GM18505 (cell line): ENCODE measurements around the gene GAPT.

Experiments used
- ATAC-seq: cut with Tn5 transposase; IDR thresholded peaks from one replicate; pipeline ENCODE4 v1.9.1; 2021; ENCODE audit not compliant: unreplicated experiment
- POLR2A ChIP-seq: IDR thresholded peaks from 4 replicates; pipeline ENCODE4 v1.6.1; 2011; ENCODE audit warnings: borderline replicate concordance; ENCODE audit not compliant: insufficient read depth, insufficient read length; ENCODE audit errors: extremely low read depth

GAPT gene

DNA sequence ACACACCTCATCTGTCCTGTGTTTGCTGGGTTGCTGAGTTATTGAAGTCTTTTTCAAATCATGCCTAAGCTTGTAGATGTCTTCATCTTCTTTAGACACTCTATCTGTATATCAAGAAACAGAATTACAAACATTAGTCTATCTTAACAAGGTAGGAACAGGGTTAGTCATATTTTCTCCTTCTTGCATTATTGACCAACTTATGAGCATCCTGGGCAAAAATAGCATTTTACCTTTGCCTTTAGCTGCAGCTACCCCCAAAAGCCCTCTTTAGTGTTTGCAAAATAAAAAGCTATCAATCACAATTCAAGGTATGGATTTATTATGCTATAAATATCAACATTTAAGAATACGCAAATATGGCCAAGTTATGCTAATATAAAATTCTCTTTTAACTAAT lies 34.7 kb upstream of the GAPT start:
- TF ChIP-seq POLR2A: no peak
- no peak for ATAC-seq

DNA sequence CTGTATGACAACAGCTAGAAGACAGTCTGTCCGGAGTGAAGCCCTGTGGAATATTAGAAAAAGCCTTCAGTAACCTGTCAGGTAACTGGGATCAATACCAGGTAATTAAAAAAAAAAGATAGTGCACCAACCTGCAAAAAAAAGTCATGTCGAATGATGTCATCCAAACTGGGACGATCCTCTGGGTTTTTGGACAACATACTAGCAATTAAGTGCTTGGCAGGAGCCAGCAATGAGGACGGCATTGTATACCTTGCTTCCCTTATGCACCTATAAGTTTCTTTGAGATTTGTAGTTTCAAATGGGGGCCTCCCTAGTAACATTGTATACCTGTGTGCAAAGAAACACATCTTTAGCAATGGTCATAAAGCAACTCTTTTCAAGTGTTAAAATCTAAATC lies 34.2 kb upstream of the GAPT start:
- ATAC-seq: no peak
- no peak for TF ChIP-seq POLR2A

DNA sequence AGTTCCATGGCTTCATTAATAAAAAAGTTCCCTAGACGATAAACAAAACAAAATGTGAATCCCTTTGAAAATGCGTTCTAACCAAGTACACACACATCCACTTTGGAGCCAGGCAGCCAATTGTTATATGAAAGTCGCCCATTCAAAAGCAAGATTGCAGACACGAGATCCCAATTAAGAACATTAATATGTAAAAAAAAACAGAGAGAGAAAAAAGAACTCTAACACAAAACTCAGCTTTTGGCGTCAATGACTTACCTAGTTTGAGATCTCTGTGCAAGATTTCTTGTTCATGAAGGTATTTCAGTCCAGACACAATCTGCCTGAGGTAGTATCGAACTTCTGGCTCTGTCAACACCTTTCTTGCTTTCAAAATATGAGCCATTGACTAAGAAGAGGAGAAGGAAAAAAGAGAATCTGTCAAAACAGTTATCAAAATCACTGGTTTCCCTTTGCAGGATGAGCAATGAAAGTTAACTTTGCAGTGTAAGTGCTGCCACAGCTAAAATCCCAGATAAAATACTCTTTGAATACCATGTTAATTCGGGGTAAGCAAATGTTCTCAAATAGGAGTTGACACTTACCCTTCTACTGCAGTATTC lies 33.0 kb upstream of the GAPT start:
- no peak for ATAC-seq
- no peak for TF ChIP-seq POLR2A

DNA sequence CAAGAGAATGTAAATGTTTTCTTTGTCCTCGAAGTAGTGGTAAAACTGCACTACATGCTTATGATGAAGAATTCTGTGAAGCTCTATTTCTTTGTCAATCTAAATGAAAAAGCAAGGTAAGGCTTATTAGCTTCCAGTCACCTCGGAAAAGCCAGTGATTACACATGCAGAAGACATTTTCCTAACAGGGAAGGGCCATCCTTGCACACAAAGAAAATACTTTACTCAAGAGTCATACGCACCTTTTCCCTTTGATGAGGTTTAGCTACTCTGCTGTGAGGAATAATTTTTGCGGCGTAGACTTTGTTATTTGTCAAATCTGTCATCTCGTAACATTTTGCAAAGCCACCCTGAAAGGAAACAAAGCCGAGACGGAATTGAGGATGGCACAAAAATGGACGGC lies 32.5 kb upstream of the GAPT start:
- ATAC-seq: no peak
- no peak for TF ChIP-seq POLR2A

DNA sequence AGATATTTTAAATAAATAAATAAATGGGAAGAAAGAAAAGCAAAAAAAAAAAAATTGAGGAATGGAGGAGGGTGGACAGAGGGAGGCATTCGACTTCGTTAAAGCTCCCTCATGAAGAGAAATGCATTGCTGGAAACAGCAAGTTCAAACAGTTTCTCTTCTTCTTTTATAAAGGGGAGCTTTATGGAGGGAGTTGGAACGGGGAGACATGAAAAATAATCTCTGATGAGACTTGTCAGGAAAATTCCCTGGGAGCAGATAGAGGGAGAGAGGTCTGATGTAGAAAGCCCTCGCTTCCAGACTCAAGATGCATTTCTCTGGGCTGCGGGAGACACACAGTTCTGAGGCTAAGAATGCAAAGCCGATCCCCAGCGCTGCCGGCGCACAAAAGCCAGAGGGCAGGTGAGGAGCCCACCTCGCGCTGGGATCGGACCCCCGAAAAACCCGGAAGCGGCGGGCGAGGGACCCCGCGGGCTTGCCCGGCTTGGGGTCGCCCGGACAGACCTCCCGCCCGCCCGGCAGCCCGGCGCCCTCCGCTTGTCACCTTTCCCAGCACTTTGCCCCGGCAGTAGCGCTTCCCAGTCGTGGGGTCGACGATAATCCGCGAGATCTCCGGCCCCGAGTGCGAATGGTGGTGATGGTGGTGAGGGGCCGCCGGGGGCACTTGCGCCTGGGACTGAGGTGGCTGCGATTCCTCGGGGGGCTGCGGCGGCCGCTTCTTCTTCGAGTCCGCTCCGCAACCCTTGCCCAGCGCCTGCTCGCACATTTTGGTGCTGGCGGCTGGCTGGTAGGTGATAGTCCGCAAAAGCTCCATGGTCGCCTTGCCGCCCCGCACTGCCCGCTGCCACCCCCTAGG lies 31.9 kb upstream of the GAPT start:
- no peak for TF ChIP-seq POLR2A
- peak; percentile 3 for ATAC-seq

DNA sequence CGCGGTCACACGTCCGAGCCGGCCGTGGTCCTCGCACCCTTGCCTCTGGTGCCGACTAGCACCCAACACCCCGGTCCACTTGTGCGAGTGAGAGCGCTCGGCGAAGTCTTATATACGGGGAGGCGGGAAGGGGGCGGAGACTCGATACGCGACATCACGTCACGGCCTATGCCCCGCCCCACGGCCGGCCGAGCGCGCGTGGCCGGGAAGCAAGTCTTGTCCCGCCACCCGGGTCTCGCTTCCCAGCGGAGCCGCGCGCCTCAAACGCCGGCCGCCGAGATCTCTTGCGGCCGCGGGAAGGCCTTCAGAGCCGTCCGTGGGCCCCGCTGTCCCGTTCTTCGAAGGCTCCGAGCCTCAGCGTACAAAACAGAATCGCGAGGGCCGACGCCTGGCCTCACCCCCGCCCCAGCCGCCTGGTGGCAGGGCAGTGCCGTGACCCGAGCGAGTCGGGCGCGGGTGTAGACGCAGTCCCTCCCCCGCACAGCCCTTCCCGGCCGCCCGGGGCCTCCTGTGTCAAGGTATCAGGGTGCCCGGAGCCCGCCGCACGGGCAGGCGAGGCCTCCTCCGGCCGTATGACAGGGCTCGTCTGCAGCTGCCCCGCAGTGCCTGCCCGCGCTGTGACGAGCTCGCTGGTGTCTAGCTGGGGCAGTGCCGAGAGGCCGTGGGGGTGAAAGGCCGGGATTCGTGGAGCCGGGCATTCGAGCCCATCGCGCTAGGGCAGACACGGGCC lies 31.1 kb upstream of the GAPT start, which contains the start of gene PLK2:
TSS of gene PLK2 (minus strand) at position 85 of the 730 bp plus-strand sequence. CDS start 127 bp downstream, outside the sequence.
- peak; percentile 77 for ATAC-seq
- peak; percentile 66 for TF ChIP-seq POLR2A

DNA sequence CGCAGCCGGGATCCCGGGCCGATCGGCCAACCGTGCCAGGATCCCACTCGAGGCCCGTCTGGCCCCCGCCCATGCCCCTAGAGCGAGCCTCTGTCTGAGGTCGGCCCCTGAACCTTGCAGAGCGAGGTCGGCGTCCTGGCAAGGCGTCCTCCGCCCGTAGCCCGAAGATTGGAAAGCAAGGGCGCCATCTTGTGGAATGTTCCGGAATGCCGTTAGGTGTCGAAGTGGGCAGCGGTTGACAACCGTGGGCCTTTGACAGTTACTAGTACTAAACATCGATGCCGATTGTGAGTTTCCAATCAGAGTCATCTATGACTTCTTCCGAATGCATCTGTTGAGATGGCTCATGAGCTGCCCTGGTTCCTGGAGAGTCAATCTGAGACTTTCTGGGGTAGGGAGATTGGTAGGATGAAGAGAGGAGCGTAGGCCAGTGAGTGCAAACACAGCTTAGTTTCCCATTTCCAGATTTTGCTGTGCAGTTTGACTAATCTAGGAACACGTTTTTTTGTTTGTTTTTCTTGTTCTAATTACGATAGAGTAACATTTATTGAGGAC lies 30.4 kb upstream of the GAPT start:
- no peak for TF ChIP-seq POLR2A
- peak; percentile 78 for ATAC-seq

DNA sequence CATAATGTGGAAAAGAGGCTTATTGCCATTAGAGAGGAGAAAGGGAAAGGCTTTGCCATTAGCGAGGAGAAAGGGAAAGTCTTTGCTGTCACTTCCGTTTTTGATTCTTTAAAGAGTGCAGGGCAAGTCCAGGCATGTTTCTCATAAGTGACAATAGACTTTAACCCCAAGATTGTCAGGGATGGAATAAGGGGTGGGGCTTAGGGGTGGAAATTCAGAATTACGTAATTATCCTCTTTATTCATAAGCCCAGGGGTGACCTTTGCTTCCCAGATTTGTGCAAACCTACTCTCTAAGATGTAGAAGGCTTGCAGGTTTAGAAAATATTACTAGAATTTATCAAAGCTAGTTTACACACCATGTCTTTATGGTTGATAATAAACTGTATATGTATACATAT lies 29.1 kb upstream of the GAPT start:
- TF ChIP-seq POLR2A: no peak
- no peak for ATAC-seq

DNA sequence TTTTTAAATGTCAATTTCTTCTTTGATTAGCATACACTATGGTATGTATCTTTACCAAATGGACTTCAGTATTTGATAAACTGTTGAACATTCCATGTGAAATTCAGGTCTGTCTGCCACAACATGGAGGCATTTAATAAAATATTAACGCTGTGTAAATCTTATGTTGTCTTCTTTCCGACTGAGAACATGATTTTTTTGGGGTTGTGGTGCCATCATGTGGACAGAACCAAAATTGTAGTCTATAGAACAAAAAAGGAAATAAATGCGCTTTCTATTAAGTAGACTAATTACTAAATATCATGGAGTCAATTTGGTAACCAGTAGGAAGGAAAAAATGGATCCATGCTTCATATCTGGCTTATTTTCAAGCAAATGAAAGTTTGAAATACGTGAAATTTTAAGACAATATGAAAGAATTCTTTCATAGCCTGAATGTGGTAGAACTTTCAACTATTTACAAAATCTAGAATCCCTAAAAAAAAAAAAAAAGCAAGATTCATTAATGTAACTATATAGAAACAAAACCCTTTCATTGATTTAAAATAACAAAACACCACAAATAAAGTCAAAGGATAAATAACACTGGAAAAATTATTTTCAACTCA lies 28.5 kb upstream of the GAPT start:
- ATAC-seq: no peak

DNA sequence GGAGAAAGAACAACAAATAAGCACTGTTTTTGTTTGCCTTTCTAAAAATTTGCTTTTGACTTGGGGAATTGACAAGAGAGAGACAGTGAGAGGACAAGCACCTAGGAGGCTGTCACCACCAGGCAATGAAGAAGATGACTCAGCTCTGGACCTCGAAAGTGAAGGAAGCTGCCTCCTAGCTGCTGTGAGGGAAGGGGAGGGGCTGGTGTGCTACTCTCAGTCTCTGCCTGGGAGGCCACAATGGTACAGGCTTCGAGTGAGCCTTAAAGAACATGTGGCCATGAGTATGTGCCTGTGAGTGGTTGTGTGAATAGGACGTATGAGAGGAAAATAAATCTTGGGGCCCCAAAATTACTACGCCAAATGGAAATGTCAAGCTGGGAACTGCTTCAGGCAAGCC lies 24.3 kb upstream of the GAPT start:
- ATAC-seq: peak; percentile 100
- no peak for TF ChIP-seq POLR2A

More for the DNA sequence above, 28.5 kb upstream of the GAPT start:
- TF ChIP-seq POLR2A: no peak

DNA sequence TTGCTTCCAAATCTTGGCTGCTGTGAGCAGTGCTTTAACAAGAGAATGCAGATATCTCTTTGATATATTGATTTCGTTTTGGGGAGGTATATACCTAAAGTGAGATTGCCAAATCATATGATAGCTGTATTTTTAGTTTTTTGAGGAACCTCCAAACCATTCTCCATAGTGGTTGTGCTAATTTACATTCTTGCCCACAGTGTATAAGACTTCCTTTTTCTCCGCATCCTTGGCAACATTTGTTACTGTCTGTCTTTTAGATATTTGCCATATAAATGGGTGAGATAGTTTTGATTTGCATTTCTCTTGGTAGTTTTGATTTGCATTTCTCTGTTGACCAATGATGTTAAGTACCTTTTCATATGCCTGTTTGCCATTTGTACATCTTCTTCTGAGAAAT lies 21.3 kb upstream of the GAPT start:
- no peak for TF ChIP-seq POLR2A
- no peak for ATAC-seq

DNA sequence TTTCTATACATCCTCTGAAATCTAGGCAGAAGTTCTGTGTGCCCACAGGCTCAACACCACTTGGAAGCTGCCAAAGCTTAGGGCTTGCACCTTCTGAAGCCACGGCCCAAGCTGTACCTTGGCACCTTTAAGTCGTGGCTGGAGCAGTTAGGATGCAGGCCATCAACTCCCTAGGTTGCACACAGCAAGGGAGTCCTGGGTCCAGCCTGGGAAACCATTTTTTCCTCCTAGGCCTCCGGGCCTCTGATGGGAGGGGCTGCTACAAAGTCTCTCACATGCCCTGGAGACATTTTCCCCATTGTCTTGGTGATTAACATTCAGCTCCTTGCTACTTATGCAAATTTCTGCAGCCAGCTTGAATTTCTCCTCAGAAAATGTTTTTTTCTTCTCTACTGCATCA lies 15.8 kb upstream of the GAPT start:
- TF ChIP-seq POLR2A: no peak
- ATAC-seq: no peak
